Kidney (tissue), 14 donors: ENCODE results near the gene PFKP. TPM values are rescaled to one million over a fixed set of nuclear protein-coding genes. Genes with fewer than 3 reads are reported as not detected.

Experiments
- DNase-seq, 5 donors: peaks; one replicate each; pipeline ENCODE4 v3.0.0-alpha.2; 2013 to 2020
- FAIRE-seq: peaks from 2 replicates; lab custom pipeline; 2012; peaks lifted over from hg19 to GRCh38; lab: Jason Lieb, UNC
- H3K27ac ChIP-seq, 2 donors: one replicate each; pipeline ENCODE4 v1.7.0; 2013; ENCODE audit warnings: low read depth in 2 of 2, low read length in 2 of 2, inconsistent platforms in 1 of 2
- H3K27me3 ChIP-seq: one replicate; pipeline ENCODE4 v1.7.1; 2013; ENCODE audit warnings: low read length, inconsistent platforms; ENCODE audit not compliant: control insufficient read depth, insufficient read depth
- H3K36me3 ChIP-seq, 3 donors: one replicate each; pipeline versions ENCODE4 v1.7.0 to v1.7.1; 2013; ENCODE audit warnings: low read length in 3 of 3, control low read depth in 1 of 3, inconsistent platforms in 1 of 3; ENCODE audit not compliant: insufficient read depth in 3 of 3, control insufficient read depth in 2 of 3
- H3K4me1 ChIP-seq, 3 donors: one replicate each; pipeline versions ENCODE4 v1.7.0 to v1.7.1; 2013; ENCODE audit warnings: low read length in 3 of 3, inconsistent platforms in 1 of 3, low read depth in 1 of 3; ENCODE audit not compliant: control insufficient read depth in 2 of 3, insufficient read depth in 2 of 3
- H3K4me3 ChIP-seq, 3 donors: one replicate each; pipeline versions ENCODE4 v1.7.0 to v1.8.1; 2013; ENCODE audit warnings: low read length in 3 of 3, control low read depth in 1 of 3, inconsistent platforms in 1 of 3
- H3K9ac ChIP-seq, 3 donors: one replicate each; pipeline versions ENCODE4 v1.7.0 to v1.7.1; 2013; ENCODE audit warnings: low read length in 3 of 3, control low read depth in 1 of 3, inconsistent platforms in 1 of 3
- H3K9me3 ChIP-seq, 3 donors: one replicate each; pipeline versions ENCODE4 v1.7.0 to v1.7.1; 2013; ENCODE audit warnings: low read length in 3 of 3, control low read depth in 1 of 3, inconsistent platforms in 1 of 3; ENCODE audit not compliant: control insufficient read depth in 2 of 3, insufficient read depth in 1 of 3
- intact Hi-C: fragments of 100-400 bp; cut with DNase I; formaldehyde crosslinking; loops from one replicate; pipeline ENCODE4 v1.11.1; 2022
- polyA plus RNA-seq: library from polyadenylated mRNA; stranded (reverse); fragments of 350-450 nt; fragmentation: Illumina TruSeq; extraction: RNeasy Lipid Tissue Mini Kit (QIAGEN cat#74804); gene quantifications from one replicate; pipeline ENCODE4 v1.2.3, GENCODE V29; 2014; ENCODE audit warnings: low read depth, low replicate concordance; ENCODE audit not compliant: insufficient read depth
- total RNA-seq: library from RNA; stranded (reverse); fragmentation: NEBNext Ultra II Directional; extraction: Animal tissue kit (Norgen Biotek cat#: 25700); gene quantifications from one replicate; pipeline ENCODE4 v1.2.1, GENCODE V29; 2021
- TF ChIP-seq, protein P1 (sequence below): IDR thresholded peaks from 3 replicates; pipeline ENCODE4 v1.5.1; 2012; ENCODE audit warnings: mild to moderate bottlenecking, moderate library complexity, borderline replicate concordance; ENCODE audit not compliant: insufficient read depth; ENCODE audit errors: extremely low read depth
- donor health status: control.
- donor health status: control.
- donor health status: control.
- donor health status: control.
- donor health status: control.
- donor health status: DM: yes; HTN: yes; CAD: no.
- donor health status: Normal renal cell carcinoma (clear cell type).

Gene PFKP
- total and polyA plus RNA-seq, 2 donors from 2014 or later, result 51.2 to 139 TPM

DNA sequence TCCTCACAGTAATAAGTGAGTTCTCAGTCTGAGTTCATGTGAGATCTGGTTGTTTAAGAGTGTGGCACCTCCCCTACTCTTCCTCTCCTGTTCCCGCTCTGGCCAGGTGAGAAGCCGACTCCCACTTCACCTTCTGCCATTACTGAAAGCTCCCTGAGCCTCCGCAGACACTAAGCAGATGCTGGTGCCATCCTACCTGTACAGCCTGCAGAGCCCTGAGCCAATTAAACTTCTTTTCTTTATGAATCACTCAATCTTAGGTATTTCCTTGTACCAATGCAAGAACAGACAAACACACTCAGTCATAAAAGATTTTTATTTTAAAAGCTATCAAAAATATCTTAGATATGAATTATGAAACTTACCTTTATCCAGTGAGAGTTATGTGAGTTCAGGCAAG is 39.5 kb upstream of the PFKP start:
- intact Hi-C loops, result no loop called here
- no peak for FAIRE-seq
- no peak for DNase-seq

DNA sequence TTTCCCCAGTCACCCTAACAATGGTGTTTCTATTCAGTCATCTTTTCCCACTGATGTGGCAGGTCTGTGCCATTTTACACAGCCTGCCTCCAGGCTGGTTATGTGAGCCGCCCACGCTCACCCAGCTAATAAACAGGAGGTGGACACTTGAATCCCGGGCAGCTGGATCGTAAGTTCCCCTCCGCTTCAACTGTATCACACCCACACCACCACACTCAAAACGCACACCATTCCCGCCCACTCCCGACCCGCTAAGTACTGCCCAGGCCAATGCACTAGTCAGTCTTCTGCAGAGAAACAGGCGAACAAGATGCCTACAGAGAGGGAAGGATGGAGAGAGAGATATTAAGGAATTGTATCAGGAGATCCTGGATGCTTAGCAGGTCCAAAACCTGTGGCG is 38.9 kb upstream of the PFKP start:
- no peaks in the 10 kb centered on the region for H3K9me3 ChIP-seq
- H3K4me1 ChIP-seq, result no peaks in the 10 kb centered on the region
- no peak overlapping the region for H3K27ac ChIP-seq
- no peak overlapping the region for H3K9ac ChIP-seq
- FAIRE-seq (no peak), DNase-seq (no peak)
- H3K27me3 ChIP-seq, result no peaks in the 10 kb centered on the region
- intact Hi-C loops, result no loop called here
- TF ChIP-seq, protein P1, sequence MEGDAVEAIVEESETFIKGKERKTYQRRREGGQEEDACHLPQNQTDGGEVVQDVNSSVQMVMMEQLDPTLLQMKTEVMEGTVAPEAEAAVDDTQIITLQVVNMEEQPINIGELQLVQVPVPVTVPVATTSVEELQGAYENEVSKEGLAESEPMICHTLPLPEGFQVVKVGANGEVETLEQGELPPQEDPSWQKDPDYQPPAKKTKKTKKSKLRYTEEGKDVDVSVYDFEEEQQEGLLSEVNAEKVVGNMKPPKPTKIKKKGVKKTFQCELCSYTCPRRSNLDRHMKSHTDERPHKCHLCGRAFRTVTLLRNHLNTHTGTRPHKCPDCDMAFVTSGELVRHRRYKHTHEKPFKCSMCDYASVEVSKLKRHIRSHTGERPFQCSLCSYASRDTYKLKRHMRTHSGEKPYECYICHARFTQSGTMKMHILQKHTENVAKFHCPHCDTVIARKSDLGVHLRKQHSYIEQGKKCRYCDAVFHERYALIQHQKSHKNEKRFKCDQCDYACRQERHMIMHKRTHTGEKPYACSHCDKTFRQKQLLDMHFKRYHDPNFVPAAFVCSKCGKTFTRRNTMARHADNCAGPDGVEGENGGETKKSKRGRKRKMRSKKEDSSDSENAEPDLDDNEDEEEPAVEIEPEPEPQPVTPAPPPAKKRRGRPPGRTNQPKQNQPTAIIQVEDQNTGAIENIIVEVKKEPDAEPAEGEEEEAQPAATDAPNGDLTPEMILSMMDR, result no peak
- H3K4me3 ChIP-seq, result no peak overlapping the region
- H3K36me3 ChIP-seq, result no peaks in the 10 kb centered on the region

More for the DNA sequence above, 39.5 kb upstream of the PFKP start:
- Histone ChIP-seq H3K4me3 (no peak overlapping the region), H3K4me1 (no peaks in the 10 kb centered on the region), H3K9me3 (no peaks in the 10 kb centered on the region), H3K36me3 (no peaks in the 10 kb centered on the region), H3K27ac (no peak overlapping the region), H3K27me3 (no peaks in the 10 kb centered on the region), H3K9ac (no peak overlapping the region)
- TF ChIP-seq, protein P1, result no peak

DNA sequence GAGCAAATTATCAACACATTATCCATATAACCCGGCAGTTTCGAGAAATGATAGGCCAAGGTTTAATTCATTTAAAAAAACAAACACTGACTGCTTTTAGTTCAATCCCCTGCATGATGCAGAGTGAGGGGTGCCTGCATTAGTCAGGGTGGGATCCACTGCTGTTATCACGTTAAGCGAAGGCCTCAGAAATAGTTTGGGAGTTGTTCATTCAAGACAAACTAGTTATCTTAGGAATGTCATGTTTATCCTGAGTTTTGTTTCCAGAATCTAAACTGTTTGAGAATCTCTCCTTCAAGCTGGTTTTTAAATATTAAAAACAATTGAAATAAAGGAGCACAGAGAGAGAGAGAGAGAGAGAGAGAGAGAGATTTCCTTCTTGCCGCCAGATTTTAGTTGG is 36.6 kb upstream of the PFKP start:
- H3K9me3 ChIP-seq, result no peaks in the 10 kb centered on the region
- H3K36me3 ChIP-seq, result no peaks in the 10 kb centered on the region
- FAIRE-seq (no peak), DNase-seq (no peak)
- H3K4me3 ChIP-seq, result no peak overlapping the region
- H3K27me3 ChIP-seq, result no peaks in the 10 kb centered on the region
- no peak overlapping the region for H3K9ac ChIP-seq
- intact Hi-C loops, result no loop called here
- H3K4me1 ChIP-seq, result no peaks in the 10 kb centered on the region
- TF ChIP-seq, protein P1, result no peak
- no peak overlapping the region for H3K27ac ChIP-seq

DNA sequence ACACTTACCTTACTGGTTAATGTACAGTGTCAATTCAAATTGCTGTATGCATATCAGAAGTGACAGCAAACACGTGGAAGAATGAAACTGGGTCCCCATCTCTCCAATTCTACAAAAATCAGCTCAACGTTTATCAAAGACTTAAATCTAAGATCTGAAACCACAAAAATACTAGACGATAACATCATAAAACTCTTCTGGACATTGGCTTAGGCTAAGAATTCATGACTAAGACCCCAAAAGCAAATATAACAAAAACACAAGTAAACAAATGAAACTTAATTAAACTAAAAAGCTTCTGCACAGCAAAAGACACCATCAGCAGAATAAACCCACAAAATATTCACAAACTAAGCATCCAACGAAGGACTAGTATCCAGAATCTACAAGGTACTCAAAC is 35.9 kb upstream of the PFKP start:
- no peak for FAIRE-seq
- no peak overlapping the region for H3K4me3 ChIP-seq

More for the DNA sequence above, 35.9 kb upstream of the PFKP start:
- DNase-seq, result no peak
- TF ChIP-seq, protein P1, result no peak
- Histone ChIP-seq H3K9ac (no peak overlapping the region), H3K4me1 (no peaks in the 10 kb centered on the region), H3K27ac (no peak overlapping the region), H3K36me3 (no peaks in the 10 kb centered on the region), H3K27me3 (no peaks in the 10 kb centered on the region), H3K9me3 (no peaks in the 10 kb centered on the region)
- intact Hi-C loops, result no loop called here
